Measurements from ENCODE around the gene TNNI3K.

The TNNI3K gene

DNA sequence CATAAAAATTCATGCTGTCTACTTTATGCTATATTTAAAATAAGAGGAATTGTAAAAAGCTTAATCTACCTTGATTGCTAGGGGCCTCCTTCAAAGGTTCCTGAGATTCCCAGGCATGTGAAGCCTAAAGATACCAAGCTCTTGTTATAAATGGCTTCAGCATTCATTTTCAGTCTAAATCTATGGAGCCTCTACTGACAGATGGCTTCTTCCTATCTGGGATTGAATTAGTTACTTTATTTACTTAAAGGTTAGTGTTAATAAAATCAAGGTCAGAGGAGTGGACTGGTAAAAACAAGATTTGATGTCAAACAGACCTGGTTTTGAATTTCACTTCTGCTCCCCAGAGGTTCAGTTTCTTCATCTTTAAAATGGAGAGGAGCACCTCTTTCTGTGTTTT is 93.7 kb downstream of the TNNI3K start:
- no peaks in the 10 kb centered on the region for H3K4me1 Mint-ChIP-seq (ENCODE audit: low read depth)
- DNase-seq (ENCODE audit: low spot score) = no peak
- H3K9me3 Mint-ChIP-seq = no peaks in the 10 kb centered on the region
- no peaks in the 10 kb centered on the region for H3K27me3 Mint-ChIP-seq (ENCODE audit: low read depth)
- no peak overlapping the region for H3K27ac Mint-ChIP-seq
- H3K4me3 Mint-ChIP-seq = no peak overlapping the region
- no peaks in the 10 kb centered on the region for H3K36me3 Mint-ChIP-seq (ENCODE audit: low read depth)

DNA sequence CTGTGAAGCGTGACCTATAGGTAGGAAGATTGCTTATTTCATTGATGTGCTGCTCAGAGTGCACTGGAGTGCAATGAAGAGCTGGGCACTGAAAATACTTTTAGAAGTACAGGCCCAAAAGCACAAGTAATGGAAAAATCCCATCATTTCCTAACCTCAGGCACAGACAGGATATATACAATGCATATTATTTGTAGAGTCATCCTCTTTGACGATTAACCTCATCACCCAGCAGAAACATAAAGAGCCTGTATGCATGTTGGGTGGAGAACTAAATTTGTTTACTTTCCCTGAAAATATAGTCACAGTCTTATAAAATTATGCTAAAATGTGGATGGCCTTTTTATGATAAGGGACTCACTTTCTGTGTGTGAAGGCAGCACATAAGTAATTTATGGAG is 98.1 kb downstream of the TNNI3K start:
- no peak overlapping the region for H3K4me3 Mint-ChIP-seq

DNA sequence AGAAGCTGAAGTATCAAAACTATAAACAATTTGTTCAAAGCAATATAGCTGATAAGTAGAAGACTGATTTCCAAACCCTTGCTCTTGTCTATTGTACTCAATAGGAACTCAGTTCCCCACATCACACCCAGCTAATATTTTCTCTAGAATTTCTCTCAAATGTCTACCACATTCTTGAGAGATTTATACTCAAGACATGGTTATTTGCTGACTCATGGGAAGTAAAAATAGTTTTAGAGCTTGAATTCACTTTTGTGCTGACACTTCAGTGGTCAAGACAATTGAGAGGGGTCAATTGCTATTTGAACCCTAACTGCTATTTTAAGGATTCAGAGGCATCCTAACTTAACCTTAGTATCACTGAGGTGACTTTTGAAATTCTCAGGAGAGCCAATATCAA is 99.0 kb downstream of the TNNI3K start:
- H3K4me3 Mint-ChIP-seq = no peak overlapping the region
- no peaks in the 10 kb centered on the region for H3K36me3 Mint-ChIP-seq (ENCODE audit: low read depth)
- DNase-seq (ENCODE audit: low spot score) = no peak
- no peaks in the 10 kb centered on the region for H3K4me1 Mint-ChIP-seq (ENCODE audit: low read depth)
- no peaks in the 10 kb centered on the region for H3K27me3 Mint-ChIP-seq (ENCODE audit: low read depth)
- no peak overlapping the region for H3K27ac Mint-ChIP-seq
- no peaks in the 10 kb centered on the region for H3K9me3 Mint-ChIP-seq

More for the DNA sequence above, 98.1 kb downstream of the TNNI3K start:
- Mint-ChIP-seq H3K4me1 (ENCODE audit: low read depth) (no peaks in the 10 kb centered on the region), H3K27me3 (ENCODE audit: low read depth) (no peaks in the 10 kb centered on the region), H3K36me3 (ENCODE audit: low read depth) (no peaks in the 10 kb centered on the region), H3K9me3 (no peaks in the 10 kb centered on the region), H3K27ac (no peak overlapping the region)
- DNase-seq (ENCODE audit: low spot score) = no peak

DNA sequence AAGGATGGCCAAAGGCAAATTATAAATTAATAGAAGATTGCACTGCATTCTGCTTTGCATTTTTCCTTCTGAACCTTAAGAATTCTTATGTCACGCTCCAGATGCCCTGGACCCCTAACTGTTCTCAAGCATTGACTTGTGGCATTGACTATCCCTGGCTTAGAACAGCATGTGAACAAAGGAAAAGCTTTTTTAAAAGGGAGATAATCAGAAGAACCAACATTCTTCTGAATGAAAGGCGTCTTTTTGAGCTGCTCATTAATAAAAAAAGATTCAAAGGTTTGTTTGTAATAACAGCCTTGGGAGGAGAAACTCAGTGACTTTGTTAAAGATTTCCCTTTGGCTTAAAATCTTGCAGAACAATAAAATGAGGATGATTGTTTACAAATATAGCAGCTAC is 105.5 kb downstream of the TNNI3K start:
- H3K4me3 Mint-ChIP-seq = no peak overlapping the region

DNA sequence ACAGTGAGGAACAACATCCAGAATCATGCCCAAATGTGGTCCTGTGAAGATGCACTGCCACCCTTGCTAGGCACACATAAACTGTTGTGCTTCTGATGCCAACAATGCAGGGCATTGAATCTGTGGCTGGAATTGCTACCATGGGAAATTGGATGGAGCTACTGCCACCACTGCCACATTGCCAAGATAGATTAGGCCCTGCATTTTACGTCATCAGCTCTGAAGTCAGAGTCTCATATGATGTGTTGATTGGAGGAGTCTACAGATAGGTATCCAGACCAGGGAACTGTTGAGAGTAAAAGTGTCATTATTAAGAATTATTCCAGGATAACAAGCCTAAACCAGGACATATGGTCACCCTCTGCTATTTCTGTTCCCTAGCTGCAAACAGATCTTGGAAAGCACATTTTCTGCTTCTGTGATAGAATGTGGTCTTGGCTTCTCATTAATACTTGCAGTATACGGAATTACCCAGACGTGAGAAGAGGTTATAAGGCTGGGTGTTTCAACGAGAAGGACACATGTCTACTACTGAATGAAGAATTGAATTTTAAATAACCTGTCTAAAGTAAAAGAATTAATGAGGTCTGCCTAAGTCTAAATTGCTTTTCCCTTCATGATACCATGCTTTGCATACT is 106.6 kb downstream of the TNNI3K start:
- no peaks in the 10 kb centered on the region for H3K36me3 Mint-ChIP-seq (ENCODE audit: low read depth)
- no peak overlapping the region for H3K27ac Mint-ChIP-seq
- DNase-seq (ENCODE audit: low spot score) = no peak
- no peaks in the 10 kb centered on the region for H3K4me1 Mint-ChIP-seq (ENCODE audit: low read depth)
- no peaks in the 10 kb centered on the region for H3K9me3 Mint-ChIP-seq
- H3K27me3 Mint-ChIP-seq (ENCODE audit: low read depth) = no peaks in the 10 kb centered on the region
- no peak overlapping the region for H3K4me3 Mint-ChIP-seq

More for the DNA sequence above, 105.5 kb downstream of the TNNI3K start:
- H3K27ac Mint-ChIP-seq = no peak overlapping the region
- H3K9me3 Mint-ChIP-seq = no peaks in the 10 kb centered on the region
- H3K36me3 Mint-ChIP-seq (ENCODE audit: low read depth) = no peaks in the 10 kb centered on the region
- no peaks in the 10 kb centered on the region for H3K27me3 Mint-ChIP-seq (ENCODE audit: low read depth)
- H3K4me1 Mint-ChIP-seq (ENCODE audit: low read depth) = no peaks in the 10 kb centered on the region
- DNase-seq (ENCODE audit: low spot score) = no peak

DNA sequence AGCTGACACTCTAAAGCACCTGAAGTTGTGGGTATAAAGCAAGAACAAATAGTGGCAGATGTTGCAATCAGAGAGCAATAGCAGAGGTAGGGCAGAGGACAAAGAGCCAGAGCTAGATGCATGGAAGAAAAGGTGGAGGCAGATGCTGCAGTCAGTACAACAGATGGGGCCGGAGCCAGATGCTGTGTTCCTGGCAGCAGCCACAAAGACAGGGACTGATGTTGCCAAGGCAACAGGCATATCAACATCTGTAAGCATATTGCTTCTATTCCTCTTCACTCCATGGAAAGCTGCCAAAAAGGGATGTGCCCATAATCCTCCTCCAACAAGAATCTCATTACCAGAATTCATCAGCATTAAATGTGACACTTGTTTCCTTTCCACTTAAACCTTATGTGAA is 108.0 kb downstream of the TNNI3K start:
- H3K4me3 Mint-ChIP-seq = no peak overlapping the region
- no peak for DNase-seq (ENCODE audit: low spot score)
- H3K4me1 Mint-ChIP-seq (ENCODE audit: low read depth) = no peaks in the 10 kb centered on the region
- H3K27ac Mint-ChIP-seq = no peak overlapping the region
- H3K9me3 Mint-ChIP-seq = no peaks in the 10 kb centered on the region
- no peaks in the 10 kb centered on the region for H3K27me3 Mint-ChIP-seq (ENCODE audit: low read depth)
- no peaks in the 10 kb centered on the region for H3K36me3 Mint-ChIP-seq (ENCODE audit: low read depth)

DNA sequence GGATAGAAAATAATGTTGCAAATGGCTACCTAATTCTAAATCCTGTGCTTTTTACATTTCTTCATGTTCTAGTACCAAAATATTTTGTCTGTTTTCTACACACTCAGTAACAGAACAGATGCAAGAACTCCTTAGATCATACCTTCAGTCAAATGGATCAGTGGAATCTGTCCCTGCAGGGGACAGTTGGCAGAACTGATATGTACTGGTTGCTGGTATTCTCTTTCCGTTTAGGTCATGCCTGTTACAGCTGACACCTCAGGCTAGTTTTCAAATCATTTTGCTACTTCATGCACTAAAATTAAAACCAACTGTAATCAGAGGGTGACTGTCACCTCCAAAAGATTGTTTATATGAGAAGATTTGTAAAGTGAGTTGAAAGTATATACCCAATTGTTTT is 109.2 kb downstream of the TNNI3K start:
- Mint-ChIP-seq H3K27me3 (ENCODE audit: low read depth) (no peaks in the 10 kb centered on the region), H3K9me3 (no peaks in the 10 kb centered on the region), H3K36me3 (ENCODE audit: low read depth) (no peaks in the 10 kb centered on the region), H3K27ac (no peak overlapping the region), H3K4me1 (ENCODE audit: low read depth) (no peaks in the 10 kb centered on the region), H3K4me3 (no peak overlapping the region)
- no peak for DNase-seq (ENCODE audit: low spot score)

DNA sequence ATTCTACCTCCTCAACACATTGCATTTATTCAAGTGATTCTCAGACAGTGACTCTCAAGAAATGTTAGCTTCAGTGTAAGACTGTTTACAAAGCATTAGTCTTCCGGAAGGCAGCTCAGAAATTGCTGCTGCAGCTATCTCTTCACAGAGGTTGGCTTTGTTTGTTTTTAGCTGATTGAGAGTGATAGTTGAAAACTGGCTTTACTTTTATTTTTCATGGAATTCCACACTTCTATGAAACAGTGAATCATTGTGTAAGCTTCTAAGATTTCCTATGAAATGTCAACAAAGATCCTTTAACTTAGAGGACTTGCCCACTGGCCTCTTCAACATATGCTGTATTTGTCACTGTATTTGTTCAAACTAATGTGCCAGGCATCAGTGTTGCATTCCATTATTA is 121.3 kb downstream of the TNNI3K start:
- H3K4me3 Mint-ChIP-seq = no peak overlapping the region
- no peak for DNase-seq (ENCODE audit: low spot score)
- H3K9me3 Mint-ChIP-seq = no peaks in the 10 kb centered on the region
- H3K4me1 Mint-ChIP-seq (ENCODE audit: low read depth) = no peaks in the 10 kb centered on the region
- no peaks in the 10 kb centered on the region for H3K36me3 Mint-ChIP-seq (ENCODE audit: low read depth)
- no peak overlapping the region for H3K27ac Mint-ChIP-seq
- H3K27me3 Mint-ChIP-seq (ENCODE audit: low read depth) = no peaks in the 10 kb centered on the region

DNA sequence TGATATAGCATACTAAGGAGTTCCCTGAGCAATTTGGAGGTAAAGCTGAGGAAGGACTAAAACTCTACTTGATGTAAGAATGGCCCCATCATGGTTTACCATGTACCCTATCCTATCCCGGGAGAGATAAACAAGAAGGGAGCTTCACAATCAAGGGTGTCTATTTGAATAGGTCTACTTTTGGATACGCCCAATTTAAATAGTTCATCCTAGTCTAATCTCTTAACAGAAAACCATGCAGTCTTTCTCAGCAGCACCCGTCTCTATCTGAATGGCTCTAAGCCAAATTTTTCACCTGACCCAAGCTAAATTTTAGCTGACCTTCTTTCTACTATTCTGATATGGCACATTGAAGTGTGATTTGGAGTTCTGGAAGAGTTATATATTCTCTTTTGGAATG is 122.0 kb downstream of the TNNI3K start:
- H3K4me3 Mint-ChIP-seq = no peak overlapping the region
- no peaks in the 10 kb centered on the region for H3K4me1 Mint-ChIP-seq (ENCODE audit: low read depth)
- H3K9me3 Mint-ChIP-seq = no peaks in the 10 kb centered on the region
- no peak overlapping the region for H3K27ac Mint-ChIP-seq
- no peaks in the 10 kb centered on the region for H3K36me3 Mint-ChIP-seq (ENCODE audit: low read depth)
- H3K27me3 Mint-ChIP-seq (ENCODE audit: low read depth) = no peaks in the 10 kb centered on the region
- DNase-seq (ENCODE audit: low spot score) = no peak

DNA sequence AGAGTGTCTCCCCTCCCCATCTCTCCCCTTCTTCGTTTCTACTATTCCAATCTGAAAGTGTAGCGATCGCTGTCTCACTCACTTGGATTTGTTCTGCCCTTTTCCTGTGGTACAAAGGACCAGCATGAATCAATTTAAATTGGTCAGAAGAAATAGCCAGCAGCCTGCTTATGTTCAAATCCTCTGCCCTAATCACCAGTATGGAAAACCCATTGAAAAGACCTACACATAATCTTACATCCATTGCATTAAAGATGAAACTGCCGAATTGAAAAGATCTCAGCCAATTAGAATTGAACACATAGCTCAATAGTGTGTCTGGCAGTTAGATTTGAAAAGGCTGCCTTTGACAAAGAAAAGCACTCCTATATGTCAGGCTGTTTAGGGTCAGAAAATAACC is 122.6 kb downstream of the TNNI3K start:
- Mint-ChIP-seq H3K27me3 (ENCODE audit: low read depth) (no peaks in the 10 kb centered on the region), H3K4me1 (ENCODE audit: low read depth) (no peaks in the 10 kb centered on the region), H3K9me3 (no peaks in the 10 kb centered on the region), H3K27ac (no peak overlapping the region), H3K36me3 (ENCODE audit: low read depth) (no peaks in the 10 kb centered on the region), H3K4me3 (no peak overlapping the region)
- no peak for DNase-seq (ENCODE audit: low spot score)

DNA sequence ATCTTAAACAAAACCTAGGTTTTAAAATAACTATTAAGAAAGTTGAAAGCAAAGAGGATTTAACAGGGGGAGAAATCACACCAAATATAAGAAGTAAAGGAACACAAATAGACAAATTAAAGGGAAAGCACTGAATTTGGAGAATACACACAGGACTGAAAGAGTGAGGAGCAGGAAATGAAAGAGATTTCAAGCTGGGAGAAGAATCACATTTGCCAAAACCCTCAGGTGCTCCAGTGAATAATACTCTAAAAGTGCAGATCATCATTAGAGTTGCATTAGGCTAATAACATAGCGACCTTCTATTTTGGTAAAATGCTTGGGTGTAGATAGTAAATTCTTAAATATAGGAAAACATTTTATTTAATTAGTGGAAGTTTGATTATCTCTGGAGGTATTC is 127.5 kb downstream of the TNNI3K start:
- Mint-ChIP-seq H3K9me3 (no peaks in the 10 kb centered on the region), H3K36me3 (ENCODE audit: low read depth) (no peaks in the 10 kb centered on the region), H3K4me3 (no peak overlapping the region), H3K27ac (no peak overlapping the region), H3K27me3 (ENCODE audit: low read depth) (no peaks in the 10 kb centered on the region), H3K4me1 (ENCODE audit: low read depth) (no peaks in the 10 kb centered on the region)
- no peak for DNase-seq (ENCODE audit: low spot score)

DNA sequence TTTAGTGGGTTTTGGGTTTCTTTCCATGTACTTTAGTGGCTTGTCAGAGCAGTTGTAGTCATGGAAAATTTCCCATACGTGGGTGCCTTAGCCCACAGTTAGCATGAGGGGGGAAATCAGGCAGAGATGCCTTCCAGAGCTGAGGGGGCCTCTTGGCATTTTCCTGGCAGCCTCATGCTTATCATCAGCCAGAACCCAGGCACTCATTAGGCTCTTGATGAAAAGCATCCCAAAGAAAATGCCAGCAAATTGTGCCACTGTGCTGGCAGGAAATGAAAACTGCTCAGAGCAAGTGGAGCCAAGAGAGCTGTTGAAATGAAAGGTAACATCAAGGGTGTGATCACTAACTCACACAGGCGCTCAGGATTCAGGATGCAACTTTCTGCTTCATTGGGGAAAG is 128.0 kb downstream of the TNNI3K start:
- H3K9me3 Mint-ChIP-seq = no peaks in the 10 kb centered on the region
- no peaks in the 10 kb centered on the region for H3K36me3 Mint-ChIP-seq (ENCODE audit: low read depth)
- no peak for DNase-seq (ENCODE audit: low spot score)
- no peaks in the 10 kb centered on the region for H3K4me1 Mint-ChIP-seq (ENCODE audit: low read depth)
- H3K4me3 Mint-ChIP-seq = no peak overlapping the region
- no peaks in the 10 kb centered on the region for H3K27me3 Mint-ChIP-seq (ENCODE audit: low read depth)
- no peak overlapping the region for H3K27ac Mint-ChIP-seq

DNA sequence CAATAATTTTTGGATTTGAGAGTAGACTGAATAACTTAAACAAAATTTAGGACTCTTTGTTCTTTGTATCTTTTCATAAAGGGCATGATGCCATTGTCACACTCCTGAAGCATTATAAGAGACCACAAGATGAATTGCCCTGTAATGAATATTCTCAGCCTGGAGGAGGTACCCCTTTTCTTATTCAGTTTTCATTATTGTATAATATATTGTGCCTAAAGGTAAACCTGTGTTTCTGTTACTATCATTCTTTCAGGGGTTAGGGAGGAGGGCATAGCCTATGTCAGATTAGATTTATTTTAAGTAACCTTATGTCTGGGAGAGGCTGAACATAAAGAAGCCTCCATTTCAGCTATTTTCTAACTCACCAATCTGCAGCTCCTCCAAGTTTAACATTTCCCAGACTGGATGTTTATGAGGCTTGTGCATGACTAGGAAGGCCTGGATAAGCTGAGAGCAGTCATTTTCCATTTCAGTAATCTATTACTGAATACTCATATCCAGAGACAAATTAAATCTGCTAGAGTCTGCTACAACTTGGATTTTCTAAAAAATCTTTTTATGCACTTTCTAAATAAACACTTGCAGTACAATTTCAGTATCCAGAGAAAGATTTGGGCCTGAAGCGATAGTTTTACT is 132.1 kb downstream of the TNNI3K start:
- no peaks in the 10 kb centered on the region for H3K9me3 Mint-ChIP-seq
- no peak for DNase-seq (ENCODE audit: low spot score)
- H3K27ac Mint-ChIP-seq = no peak overlapping the region
- H3K27me3 Mint-ChIP-seq (ENCODE audit: low read depth) = no peaks in the 10 kb centered on the region
- H3K4me3 Mint-ChIP-seq = no peak overlapping the region
- no peaks in the 10 kb centered on the region for H3K36me3 Mint-ChIP-seq (ENCODE audit: low read depth)
- no peaks in the 10 kb centered on the region for H3K4me1 Mint-ChIP-seq (ENCODE audit: low read depth)

DNA sequence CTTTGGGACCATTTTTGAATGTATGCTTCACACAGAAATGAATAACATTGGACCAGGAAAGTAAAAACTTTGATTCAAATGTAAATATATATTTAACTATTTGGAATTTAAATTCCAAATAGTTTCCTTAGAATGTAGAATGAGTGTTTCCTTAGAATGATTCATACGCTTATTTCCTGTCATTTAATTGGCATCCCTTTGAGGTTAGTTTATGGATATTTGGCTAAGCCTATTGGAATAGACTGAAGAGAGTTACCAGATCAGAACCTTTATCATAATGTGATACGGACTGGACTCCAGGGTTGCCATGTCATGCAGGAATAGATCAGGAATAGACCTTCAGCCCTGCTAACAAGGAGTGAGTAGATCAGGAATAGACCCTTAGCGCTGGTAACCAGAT is 133.1 kb downstream of the TNNI3K start:
- Mint-ChIP-seq H3K4me3 (no peak overlapping the region), H3K27me3 (ENCODE audit: low read depth) (no peaks in the 10 kb centered on the region), H3K9me3 (no peaks in the 10 kb centered on the region), H3K36me3 (ENCODE audit: low read depth) (no peaks in the 10 kb centered on the region), H3K4me1 (ENCODE audit: low read depth) (no peaks in the 10 kb centered on the region), H3K27ac (no peak overlapping the region)
- no peak for DNase-seq (ENCODE audit: low spot score)

DNA sequence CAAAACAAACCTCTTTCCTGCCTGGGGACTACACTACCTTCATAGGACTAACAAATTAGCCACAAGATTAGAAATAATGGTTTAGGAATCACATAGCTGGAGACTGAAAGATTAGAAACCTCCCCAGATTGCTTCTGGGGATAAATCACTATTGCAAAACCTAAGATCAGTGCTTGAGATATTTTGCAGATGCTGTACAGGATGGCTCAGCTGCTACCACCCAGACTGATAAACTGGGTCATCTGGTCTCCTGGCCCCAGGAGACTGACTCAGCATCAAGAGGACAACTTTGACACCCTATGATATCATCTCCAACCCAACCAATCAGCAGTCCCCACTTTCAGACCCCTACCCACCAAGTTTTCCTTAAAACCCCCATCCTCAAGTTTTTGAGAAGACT is 140.2 kb downstream of the TNNI3K start:
- Mint-ChIP-seq H3K27me3 (ENCODE audit: low read depth) (no peaks in the 10 kb centered on the region), H3K4me3 (no peak overlapping the region), H3K9me3 (no peaks in the 10 kb centered on the region), H3K4me1 (ENCODE audit: low read depth) (no peaks in the 10 kb centered on the region), H3K27ac (no peak overlapping the region), H3K36me3 (ENCODE audit: low read depth) (no peaks in the 10 kb centered on the region)
- no peak for DNase-seq (ENCODE audit: low spot score)

All from T-helper 2 cell treated with Interferon-gamma antibody and Interleukin-4, amounts not matched to agents 5 μg/mL and 100 μg/mL, for 36 hours (primary cell).